GM19324 (cell line): ENCODE measurements around the gene TRIML1.

Experiments used
- ATAC-seq: cut with Tn5 transposase; IDR thresholded peaks from one replicate; pipeline ENCODE4 v1.9.1; 2021; ENCODE audit warnings: mild to moderate bottlenecking, moderate library complexity; ENCODE audit not compliant: unreplicated experiment, low FRiP score

Gene TRIML1, protein sequence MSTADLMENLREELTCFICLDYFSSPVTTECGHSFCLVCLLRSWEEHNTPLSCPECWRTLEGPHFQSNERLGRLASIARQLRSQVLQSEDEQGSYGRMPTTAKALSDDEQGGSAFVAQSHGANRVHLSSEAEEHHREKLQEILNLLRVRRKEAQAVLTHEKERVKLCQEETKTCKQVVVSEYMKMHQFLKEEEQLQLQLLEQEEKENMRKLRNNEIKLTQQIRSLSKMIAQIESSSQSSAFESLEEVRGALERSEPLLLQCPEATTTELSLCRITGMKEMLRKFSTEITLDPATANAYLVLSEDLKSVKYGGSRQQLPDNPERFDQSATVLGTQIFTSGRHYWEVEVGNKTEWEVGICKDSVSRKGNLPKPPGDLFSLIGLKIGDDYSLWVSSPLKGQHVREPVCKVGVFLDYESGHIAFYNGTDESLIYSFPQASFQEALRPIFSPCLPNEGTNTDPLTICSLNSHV

GRCh38 chr4:188139141-188139540, at the start of gene TRIML1:
Gene TRIML1, plus strand, starts transcription at chr4:188139441. Its CDS starts 118 bp downstream, at chr4:188139559.
- no peak for ATAC-seq

- no peak for ATAC-seq
These were observed 46.4 kb upstream of the TRIML1 start for GRCh38 chr4:188092824-188093223.

- no peak for ATAC-seq
These were observed 32.8 kb upstream of the TRIML1 start for GRCh38 chr4:188106454-188106853.

- no peak for ATAC-seq
These were observed 31.1 kb upstream of the TRIML1 start for GRCh38 chr4:188107931-188108843.

- ATAC-seq: no peak
These were observed 30.0 kb upstream of the TRIML1 start, which contains the start of gene TRIML2 for GRCh38 chr4:188109157-188109755. Gene TRIML2, minus strand, starts transcription at chr4:188109603. Its CDS starts 4,235 bp downstream, at chr4:188105368.

DNA sequence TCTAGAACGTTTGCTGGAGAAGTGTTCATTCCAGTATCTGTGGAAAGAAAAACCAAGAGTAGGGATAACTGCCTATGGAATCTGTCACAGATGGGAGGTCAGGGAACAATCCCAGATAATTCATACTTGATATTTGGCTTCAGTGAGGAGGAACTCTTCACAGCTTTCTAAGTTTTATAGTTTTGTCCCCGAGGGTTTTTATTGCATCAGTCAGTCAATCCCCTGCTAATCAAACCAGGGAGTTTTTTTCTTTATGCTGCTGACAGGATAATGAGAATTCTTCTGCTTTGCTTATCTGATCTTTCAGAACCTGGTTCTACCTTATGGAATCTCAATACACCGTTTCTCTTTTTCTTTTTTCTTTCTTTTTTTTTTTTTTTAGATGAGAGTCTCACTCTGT, 29.2 kb upstream of the TRIML1 start:
- ATAC-seq: no peak

DNA sequence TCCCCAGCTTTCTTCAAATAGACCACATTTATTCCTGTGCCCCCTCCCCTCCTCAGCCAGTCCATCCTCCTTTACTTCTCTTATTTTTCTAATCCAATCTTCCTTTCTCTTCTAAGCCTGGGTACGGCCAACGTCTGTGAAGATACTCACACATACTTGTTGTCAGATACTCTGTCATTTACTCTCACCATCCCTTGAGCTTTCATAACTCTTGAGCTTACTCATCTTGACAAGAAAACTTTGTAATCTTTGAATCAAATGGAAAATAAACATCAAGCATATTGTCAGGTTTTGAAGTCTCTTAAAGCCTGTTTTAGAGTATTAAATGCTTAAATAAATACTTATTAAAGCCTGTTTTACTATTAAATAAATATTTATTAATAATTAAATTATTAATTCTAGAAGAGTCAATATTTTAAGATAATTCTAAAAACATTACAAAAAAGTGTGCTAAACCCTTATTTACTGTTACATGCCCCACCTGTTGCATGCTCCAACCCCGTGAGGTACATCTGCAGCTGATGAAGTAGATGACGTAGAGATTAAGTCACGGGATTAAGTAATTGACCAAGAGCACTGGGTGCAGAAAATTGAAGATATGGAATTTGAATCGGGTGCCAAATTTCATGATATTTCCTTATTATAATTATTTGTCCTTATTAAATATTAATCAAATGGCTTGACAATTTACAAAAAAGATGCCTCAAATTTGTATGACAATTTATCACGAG, 28.3 kb upstream of the TRIML1 start:
- no peak for ATAC-seq

DNA sequence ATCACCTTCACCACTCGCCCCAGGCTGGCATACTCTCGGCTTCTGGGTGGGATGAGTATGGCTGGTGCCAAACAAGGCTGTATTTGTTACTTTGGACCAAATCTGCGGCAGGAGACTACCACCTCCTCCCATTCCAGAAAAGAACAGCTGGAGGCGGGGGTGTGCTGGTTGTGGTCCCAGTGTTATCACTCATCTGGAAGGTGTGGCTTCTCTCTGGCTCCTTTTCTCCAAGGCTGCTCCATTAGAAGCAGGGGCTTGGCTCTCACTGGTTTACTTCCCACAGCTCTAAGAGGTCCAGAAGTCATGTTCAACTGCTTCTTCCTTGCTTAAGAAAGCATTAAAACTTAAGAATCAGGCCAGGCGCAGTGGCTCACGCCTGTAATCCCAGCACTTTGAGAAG, 27.3 kb upstream of the TRIML1 start:
- no peak for ATAC-seq

DNA sequence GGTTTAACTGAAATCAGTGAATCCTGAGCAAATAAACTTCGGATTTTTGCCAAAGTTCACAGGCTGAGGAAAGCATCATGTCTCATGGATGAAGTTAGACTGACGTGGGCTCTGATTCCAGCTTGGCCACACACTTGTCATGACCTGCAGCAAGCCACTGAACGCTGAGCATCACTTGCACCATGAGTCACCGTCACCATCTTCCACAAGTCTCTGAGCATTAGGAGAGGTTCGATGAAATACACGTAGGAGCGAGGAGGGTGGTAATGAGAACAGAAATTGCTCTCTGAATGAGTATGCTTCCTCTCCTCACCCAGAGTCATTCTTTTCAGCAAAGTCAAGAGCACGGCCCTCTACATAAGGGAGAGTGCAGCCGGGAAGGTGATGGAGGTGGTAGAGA, 26.1 kb upstream of the TRIML1 start:
- ATAC-seq: no peak

- ATAC-seq: no peak
These were observed 21.5 kb upstream of the TRIML1 start for GRCh38 chr4:188117631-188118324.

GRCh38 chr4:188121530-188121929, 17.7 kb upstream of the TRIML1 start:
- ATAC-seq: no peak

GRCh38 chr4:188127214-188127874, 11.9 kb upstream of the TRIML1 start:
- no peak for ATAC-seq

- no peak for ATAC-seq
These were observed 8.9 kb upstream of the TRIML1 start for GRCh38 chr4:188130355-188130754.

DNA sequence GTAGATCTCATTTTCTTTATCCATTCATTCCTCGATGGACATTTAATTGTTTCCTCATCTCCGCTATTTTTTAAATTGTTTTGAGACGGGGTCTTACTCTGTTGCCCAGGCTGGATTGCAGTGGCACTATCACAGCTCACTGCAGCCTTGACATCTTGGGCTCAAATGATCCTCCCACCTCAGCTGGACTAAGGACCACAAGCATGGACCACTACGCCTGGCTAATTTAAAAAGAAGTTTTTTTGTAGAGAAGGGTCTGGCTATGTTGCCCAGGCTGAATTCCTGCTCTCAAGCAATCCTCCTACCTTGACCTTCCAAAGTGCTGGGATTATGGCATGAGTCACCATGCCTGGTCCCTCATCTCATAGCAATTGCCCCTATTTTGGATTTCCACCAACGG, 7.0 kb upstream of the TRIML1 start:
- no peak for ATAC-seq

DNA sequence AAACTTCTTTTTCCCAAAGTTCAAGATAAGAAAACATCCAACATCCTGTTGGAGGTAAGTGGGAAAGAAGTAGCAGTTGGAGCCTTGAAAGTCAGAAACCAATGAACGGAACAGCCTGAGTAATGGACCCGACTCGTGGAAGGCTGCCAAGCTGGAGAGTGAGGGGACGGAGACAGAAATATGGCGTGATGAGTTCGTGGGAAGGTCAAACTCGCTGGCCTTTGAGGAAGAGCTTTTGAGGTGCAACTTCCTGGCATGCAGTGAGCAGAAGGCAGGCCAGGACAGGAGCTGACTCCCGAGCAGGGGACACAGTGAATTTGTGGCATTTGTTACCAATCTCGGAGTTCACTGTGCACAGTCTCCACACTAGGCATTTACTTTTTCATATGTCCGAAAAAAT, 1.0 kb upstream of the TRIML1 start:
- ATAC-seq: no peak

GRCh38 chr4:188139671-188140070, 430 bp downstream of the TRIML1 start:
- ATAC-seq: no peak

- no peak for ATAC-seq
These were observed 4.5 kb downstream of the TRIML1 start for GRCh38 chr4:188143731-188144130.

DNA sequence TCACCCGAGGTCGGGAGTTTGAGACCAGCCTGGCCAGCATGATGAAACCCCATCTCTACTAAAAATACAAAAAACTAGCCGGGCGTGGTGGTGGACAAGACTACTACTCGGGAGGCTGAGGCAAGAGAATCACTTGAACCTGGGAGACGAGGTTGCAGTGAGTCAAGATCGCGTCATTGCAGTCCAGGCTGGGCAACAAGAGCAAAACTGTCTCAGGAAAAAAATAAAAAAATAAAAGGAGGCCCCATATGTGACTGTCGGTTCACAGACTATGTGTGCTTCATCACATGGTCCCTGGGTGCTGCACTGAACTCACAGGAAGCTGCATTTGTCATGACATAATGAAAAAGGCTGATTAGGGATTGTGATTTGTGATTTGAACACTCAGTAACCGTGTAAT, 6.4 kb downstream of the TRIML1 start:
- no peak for ATAC-seq

DNA sequence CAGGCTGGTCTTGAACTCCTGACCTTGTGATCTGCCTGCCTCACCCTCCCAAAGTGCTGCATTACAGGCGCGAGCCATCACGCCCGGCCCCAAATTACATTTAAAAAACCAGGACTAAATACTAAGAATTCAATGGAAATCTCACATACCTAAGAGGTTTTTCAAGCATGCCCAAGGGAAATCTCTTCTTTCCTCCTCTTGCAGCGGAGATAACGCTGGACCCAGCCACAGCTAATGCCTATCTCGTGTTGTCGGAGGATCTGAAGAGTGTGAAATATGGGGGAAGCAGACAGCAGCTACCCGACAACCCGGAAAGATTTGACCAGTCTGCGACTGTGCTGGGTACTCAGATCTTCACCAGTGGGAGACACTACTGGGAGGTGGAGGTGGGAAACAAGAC, 7.4 kb downstream of the TRIML1 start:
- no peak for ATAC-seq
